GM13977 (cell line): ENCODE data around the gene GRID2IP.

Experiments
- DNase-seq: peaks from one replicate; pipeline ENCODE4 v3.0.0; 2012; ENCODE audit warnings: low spot score
- CTCF ChIP-seq: IDR thresholded peaks from 2 replicates; pipeline ENCODE4 v1.5.1; 2012; ENCODE audit warnings: mild to moderate bottlenecking, control low read depth; ENCODE audit not compliant: insufficient read depth; ENCODE audit errors: extremely low read depth, missing control alignments
- in situ Hi-C: fragments of 300-500 bp; cut with MboI; formaldehyde crosslinking; loops from one replicate; pipeline ENCODE4 v1.12.0; 2022; ENCODE audit warnings: low sequenced_read_pairs, low pct_unique_long_range_greater_than_20kb, mixed read lengths, inconsistent platforms; ENCODE audit not compliant: unreplicated experiment

GRID2IP gene

GRCh38 chr7:6545398-6546126 is 5.7 kb downstream of the GRID2IP start:
- in situ Hi-C loops, result no loop called here
- TF ChIP-seq CTCF, result no peak
- DNase-seq, result no peak

GRCh38 chr7:6542368-6542767 is 8.9 kb downstream of the GRID2IP start:
- in situ Hi-C loops, result no loop called here
- no peak for TF ChIP-seq CTCF
- no peak for DNase-seq

GRCh38 chr7:6536262-6537260 is 14.7 kb downstream of the GRID2IP start:
- in situ Hi-C loops, result no loop called here
- no peak for DNase-seq
- TF ChIP-seq CTCF, result no peak

- in situ Hi-C loops, result no loop called here
- no peak for TF ChIP-seq CTCF
- DNase-seq, result no peak
Observed at GRCh38 chr7:6533893-6534495, 17.3 kb downstream of the GRID2IP start.

GRCh38 chr7:6532516-6532915 is 18.7 kb downstream of the GRID2IP start:
- TF ChIP-seq CTCF, result no peak
- in situ Hi-C loops, result no loop called here
- DNase-seq, result no peak

GRCh38 chr7:6531492-6532279 is 19.6 kb downstream of the GRID2IP start:
- DNase-seq, result no peak
- TF ChIP-seq CTCF, result no peak
- in situ Hi-C loops, result no loop called here
